Hepatocyte (in vitro differentiated cells): ENCODE data around the gene C11orf86.

ENCODE experiments used
- EZH2 ChIP-seq: fragments of 200-600 bp; sonication (generic); IDR thresholded peaks from 2 replicates; pipeline ENCODE4 v1.6.1; 2016; ENCODE audit warnings: antibody characterized with exemption, mild to moderate bottlenecking, borderline replicate concordance
- TF ChIP-seq, protein P1 (sequence below): fragments of 200-600 bp; sonication (generic); IDR thresholded peaks from 2 replicates; pipeline ENCODE4 v1.5.1; 2016; ENCODE audit warnings: antibody characterized with exemption, mild to moderate bottlenecking; ENCODE audit not compliant: poor library complexity

DNA sequence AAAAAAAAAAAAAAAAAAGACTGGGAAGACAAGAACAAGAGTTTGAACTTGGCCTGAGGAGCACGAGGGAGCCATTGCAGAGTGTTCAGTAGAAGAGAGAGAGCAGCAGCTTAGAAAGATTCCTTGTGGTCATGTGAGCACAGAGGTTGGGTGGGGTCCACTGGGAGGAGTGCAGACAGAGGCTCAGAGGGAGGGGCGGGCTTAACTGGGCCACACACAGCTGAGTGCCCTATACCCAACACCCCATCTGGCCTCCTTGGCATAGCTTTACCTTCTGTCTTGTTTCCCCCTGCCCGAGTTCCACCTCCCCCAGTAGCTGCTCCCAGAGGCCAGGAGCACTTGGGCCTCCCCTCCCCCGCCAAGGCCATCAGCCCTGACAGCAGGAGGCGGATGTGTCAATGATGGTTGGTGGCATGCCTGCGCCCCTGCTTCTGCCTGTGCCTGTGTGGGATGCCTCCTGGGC lies 12.1 kb downstream of the C11orf86 start:
- TF ChIP-seq, protein P1, sequence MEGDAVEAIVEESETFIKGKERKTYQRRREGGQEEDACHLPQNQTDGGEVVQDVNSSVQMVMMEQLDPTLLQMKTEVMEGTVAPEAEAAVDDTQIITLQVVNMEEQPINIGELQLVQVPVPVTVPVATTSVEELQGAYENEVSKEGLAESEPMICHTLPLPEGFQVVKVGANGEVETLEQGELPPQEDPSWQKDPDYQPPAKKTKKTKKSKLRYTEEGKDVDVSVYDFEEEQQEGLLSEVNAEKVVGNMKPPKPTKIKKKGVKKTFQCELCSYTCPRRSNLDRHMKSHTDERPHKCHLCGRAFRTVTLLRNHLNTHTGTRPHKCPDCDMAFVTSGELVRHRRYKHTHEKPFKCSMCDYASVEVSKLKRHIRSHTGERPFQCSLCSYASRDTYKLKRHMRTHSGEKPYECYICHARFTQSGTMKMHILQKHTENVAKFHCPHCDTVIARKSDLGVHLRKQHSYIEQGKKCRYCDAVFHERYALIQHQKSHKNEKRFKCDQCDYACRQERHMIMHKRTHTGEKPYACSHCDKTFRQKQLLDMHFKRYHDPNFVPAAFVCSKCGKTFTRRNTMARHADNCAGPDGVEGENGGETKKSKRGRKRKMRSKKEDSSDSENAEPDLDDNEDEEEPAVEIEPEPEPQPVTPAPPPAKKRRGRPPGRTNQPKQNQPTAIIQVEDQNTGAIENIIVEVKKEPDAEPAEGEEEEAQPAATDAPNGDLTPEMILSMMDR = no peak
- no peak for TF ChIP-seq EZH2
